ENCODE results near the gene MCU. TPM values are rescaled to one million over a fixed set of nuclear protein-coding genes. Genes with fewer than 3 reads are reported as not detected.
A peak's percentile ranks its signal among the peaks of the same experiment; 100 is the strongest.

The MCU gene
- total RNA-seq, 2 experiments from 2014 or later, result 8.7 to 13.6 TPM

- peaks cover 3% of the 10 kb centered on the region for H3K36me3 Mint-ChIP-seq
- H3K27me3 Mint-ChIP-seq, result no peaks in the 10 kb centered on the region
- no peak for ATAC-seq
- peaks cover 6% of the 10 kb centered on the region for H3K4me1 Mint-ChIP-seq
- no peak overlapping the region for H3K27ac Mint-ChIP-seq
- DNase-seq, result no peak
- no peak overlapping the region for H3K4me3 Mint-ChIP-seq
- CTCF ChIA-PET, result interaction anchor here (1.7 kb wide), 1 partner anchor 11 kb away, joined by 3 read pairs; no protein-coding TSS in a partner anchor
- H3K9me3 Mint-ChIP-seq (ENCODE audit: low read depth), result no peaks in the 10 kb centered on the region
These were observed 124.6 kb downstream of the MCU start for GRCh38 chr10:72816565-72816964.

- peaks cover 4% of the 10 kb centered on the region for H3K36me3 Mint-ChIP-seq
- ATAC-seq (no peak), DNase-seq (no peak)
- CTCF ChIA-PET, result interaction anchor here (0.7 kb wide), 1 partner anchor 701 kb away, joined by 3 read pairs; no protein-coding TSS in a partner anchor
- peaks cover 6% of the 10 kb centered on the region for H3K4me1 Mint-ChIP-seq
- H3K27ac Mint-ChIP-seq, result no peak overlapping the region
- no peak overlapping the region for H3K4me3 Mint-ChIP-seq
- H3K9me3 Mint-ChIP-seq (ENCODE audit: low read depth), result no peaks in the 10 kb centered on the region
- H3K27me3 Mint-ChIP-seq, result no peaks in the 10 kb centered on the region
These were observed 126.1 kb downstream of the MCU start for GRCh38 chr10:72818076-72818475.

- no peak for ATAC-seq
- Mint-ChIP-seq H3K27ac (no peak overlapping the region), H3K27me3 (no peaks in the 10 kb centered on the region), H3K9me3 (ENCODE audit: low read depth) (no peaks in the 10 kb centered on the region), H3K4me3 (no peak overlapping the region), H3K4me1 (peaks cover 6% of the 10 kb centered on the region), H3K36me3 (peaks cover 4% of the 10 kb centered on the region)
- CTCF ChIA-PET, result interaction anchor here (0.6 to 0.7 kb wide), 2 partner anchors 12 to 617 kb away, joined by 3 read pairs; no protein-coding TSS in a partner anchor
- DNase-seq, result no peak
These were observed 127.1 kb downstream of the MCU start for GRCh38 chr10:72819053-72819452.

GRCh38 chr10:72821606-72822005 is 129.7 kb downstream of the MCU start:
- H3K27me3 Mint-ChIP-seq, result no peaks in the 10 kb centered on the region
- no peaks in the 10 kb centered on the region for H3K9me3 Mint-ChIP-seq (ENCODE audit: low read depth)
- CTCF ChIA-PET, result no interaction called here
- DNase-seq, result no peak
- no peak for ATAC-seq
- no peak overlapping the region for H3K4me3 Mint-ChIP-seq
- H3K27ac Mint-ChIP-seq, result no peak overlapping the region
- H3K4me1 Mint-ChIP-seq, result peaks cover 6% of the 10 kb centered on the region
- H3K36me3 Mint-ChIP-seq, result peaks cover 4% of the 10 kb centered on the region

GRCh38 chr10:72822342-72822986 is 130.5 kb downstream of the MCU start:
- Mint-ChIP-seq H3K27me3 (no peaks in the 10 kb centered on the region), H3K4me3 (no peak overlapping the region), H3K4me1 (peaks cover 6% of the 10 kb centered on the region), H3K9me3 (ENCODE audit: low read depth) (no peaks in the 10 kb centered on the region), H3K27ac (no peak overlapping the region), H3K36me3 (peaks cover 4% of the 10 kb centered on the region)
- DNase-seq (no peak), ATAC-seq (no peak)
- CTCF ChIA-PET, result interaction anchor here (1.0 kb wide), 1 partner anchor 12 kb away, joined by 3 read pairs; no protein-coding TSS in a partner anchor

DNA sequence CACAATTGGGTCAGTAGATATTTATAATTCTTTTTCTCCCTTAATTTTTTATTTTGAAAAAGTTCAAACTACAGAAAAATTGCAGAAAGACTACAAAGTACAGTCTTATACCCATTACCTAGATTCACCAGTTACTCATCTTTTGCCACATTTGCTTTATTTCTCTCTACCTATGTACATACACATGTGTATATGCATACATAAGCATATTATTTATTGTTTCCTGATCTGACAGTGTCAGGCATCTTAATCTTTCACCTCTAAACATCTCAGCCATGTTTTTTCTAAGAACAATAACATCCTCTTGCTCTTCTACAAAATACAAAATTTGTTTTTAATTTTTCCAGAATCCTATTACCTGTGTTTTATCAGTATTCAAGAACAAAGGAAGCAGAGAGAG is 133.2 kb downstream of the MCU start:
- H3K4me3 Mint-ChIP-seq, result no peak overlapping the region
- no peak for ATAC-seq
- CTCF ChIA-PET, result no interaction called here
- no peaks in the 10 kb centered on the region for H3K27me3 Mint-ChIP-seq
- H3K27ac Mint-ChIP-seq, result no peak overlapping the region
- H3K36me3 Mint-ChIP-seq, result peaks cover 2% of the 10 kb centered on the region
- no peaks in the 10 kb centered on the region for H3K9me3 Mint-ChIP-seq (ENCODE audit: low read depth)
- DNase-seq, result no peak
- H3K4me1 Mint-ChIP-seq, result no peaks in the 10 kb centered on the region

- ATAC-seq, result no peak
- Mint-ChIP-seq H3K4me3 (no peak overlapping the region), H3K4me1 (no peaks in the 10 kb centered on the region), H3K36me3 (peaks cover 2% of the 10 kb centered on the region), H3K9me3 (ENCODE audit: low read depth) (no peaks in the 10 kb centered on the region), H3K27ac (no peak overlapping the region), H3K27me3 (no peaks in the 10 kb centered on the region)
- CTCF ChIA-PET, result no interaction called here
- DNase-seq, result no peak
These were observed 134.4 kb downstream of the MCU start for GRCh38 chr10:72826346-72826745.

- ATAC-seq (no peak), DNase-seq (no peak)
- Mint-ChIP-seq H3K4me1 (no peaks in the 10 kb centered on the region), H3K27ac (no peak overlapping the region), H3K36me3 (no peaks in the 10 kb centered on the region), H3K9me3 (ENCODE audit: low read depth) (no peaks in the 10 kb centered on the region), H3K27me3 (no peaks in the 10 kb centered on the region), H3K4me3 (no peak overlapping the region)
- CTCF ChIA-PET, result no interaction called here
These were observed 136.4 kb downstream of the MCU start for GRCh38 chr10:72828294-72828693.

DNA sequence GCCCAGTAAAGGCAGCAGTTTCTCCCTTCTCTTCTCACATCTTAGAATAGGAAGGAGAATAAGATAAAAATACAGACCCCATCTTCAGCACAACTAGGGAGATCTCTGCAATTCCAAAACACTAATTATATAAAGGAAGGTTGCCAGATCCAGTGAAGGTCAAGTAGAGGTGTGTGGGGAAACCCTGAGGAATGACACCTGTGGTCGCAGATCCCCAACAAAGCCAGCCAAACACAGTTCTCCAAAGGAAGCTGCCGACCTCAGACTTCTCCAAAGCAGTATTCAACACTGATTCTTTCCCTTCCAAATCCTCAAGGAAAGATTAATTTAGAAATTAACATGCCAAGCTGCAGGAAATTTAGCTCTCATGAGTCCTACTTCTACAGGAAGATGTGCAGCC is 138.7 kb downstream of the MCU start:
- Mint-ChIP-seq H3K27me3 (no peaks in the 10 kb centered on the region), H3K27ac (no peak overlapping the region), H3K36me3 (no peaks in the 10 kb centered on the region), H3K4me3 (no peak overlapping the region), H3K9me3 (ENCODE audit: low read depth) (no peaks in the 10 kb centered on the region), H3K4me1 (no peaks in the 10 kb centered on the region)
- ATAC-seq, result no peak
- CTCF ChIA-PET, result no interaction called here
- DNase-seq, result no peak

GRCh38 chr10:72831696-72832409 is 139.9 kb downstream of the MCU start:
- no peaks in the 10 kb centered on the region for H3K4me1 Mint-ChIP-seq
- DNase-seq (no peak), ATAC-seq (no peak)
- H3K4me3 Mint-ChIP-seq, result no peak overlapping the region
- no peaks in the 10 kb centered on the region for H3K36me3 Mint-ChIP-seq
- H3K27me3 Mint-ChIP-seq, result no peaks in the 10 kb centered on the region
- H3K9me3 Mint-ChIP-seq (ENCODE audit: low read depth), result no peaks in the 10 kb centered on the region
- CTCF ChIA-PET, result interaction anchor here (5.1 kb wide), 1 partner anchor 467 kb away, joined by 44 read pairs; no protein-coding TSS in a partner anchor
- H3K27ac Mint-ChIP-seq, result no peak overlapping the region

DNA sequence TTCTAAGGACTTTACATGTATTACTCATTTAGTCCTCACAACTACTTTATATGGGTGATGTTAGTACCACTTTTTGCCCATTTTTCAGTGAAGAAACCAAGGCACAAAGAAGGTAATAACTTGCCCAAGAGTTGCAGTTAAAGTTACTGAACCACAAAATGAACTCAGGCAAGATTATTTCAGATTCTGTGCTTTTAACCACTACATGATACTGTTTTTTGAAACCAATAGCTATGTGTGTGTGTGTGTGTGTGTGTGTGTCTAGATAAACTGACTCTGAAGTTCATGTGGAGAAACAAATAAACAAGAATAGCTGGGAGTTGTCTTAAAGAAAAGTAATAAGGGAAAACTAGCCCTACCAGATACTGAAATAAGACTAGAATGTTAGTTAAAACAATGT is 140.8 kb downstream of the MCU start:
- no peaks in the 10 kb centered on the region for H3K9me3 Mint-ChIP-seq (ENCODE audit: low read depth)
- peaks cover 3% of the 10 kb centered on the region for H3K4me1 Mint-ChIP-seq
- H3K36me3 Mint-ChIP-seq, result no peaks in the 10 kb centered on the region
- no peak overlapping the region for H3K27ac Mint-ChIP-seq
- H3K27me3 Mint-ChIP-seq, result no peaks in the 10 kb centered on the region
- H3K4me3 Mint-ChIP-seq, result no peak overlapping the region
- ATAC-seq (no peak), DNase-seq (no peak)
- CTCF ChIA-PET, result interaction anchor here (1.8 to 5.1 kb wide), 2 partner anchors 468 to 474 kb away, joined by 6 to 44 read pairs; no protein-coding TSS in a partner anchor

DNA sequence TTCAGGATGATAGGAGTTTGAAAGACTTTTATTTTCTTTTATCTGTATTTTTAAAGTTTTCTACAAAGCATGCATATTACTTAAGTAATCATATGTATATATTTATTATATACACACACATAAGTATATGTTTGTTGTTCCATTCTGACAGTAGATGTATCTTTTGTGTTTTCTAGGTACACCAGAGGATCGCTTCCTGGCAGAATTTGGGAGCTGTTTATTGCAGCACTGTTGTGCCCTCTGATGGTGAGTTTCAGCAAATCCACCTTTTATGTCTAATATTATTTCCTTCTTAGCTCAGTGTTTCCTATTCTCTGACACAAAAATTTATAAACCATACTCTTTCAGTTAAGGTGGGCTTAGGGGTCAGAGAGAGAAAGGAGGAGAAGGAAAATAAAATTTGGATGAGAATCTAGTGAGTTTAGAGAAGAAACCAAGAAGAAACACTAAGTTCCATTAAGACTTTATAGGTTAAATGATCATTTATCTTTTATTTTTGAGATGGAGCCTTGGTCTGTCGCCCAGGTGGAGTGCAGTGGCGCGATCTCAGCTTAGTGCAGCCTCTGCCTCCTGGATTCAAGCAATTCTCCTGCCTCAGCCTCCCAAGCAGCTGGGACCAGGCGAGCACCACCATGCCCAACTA is 142.4 kb downstream of the MCU start:
- Mint-ChIP-seq H3K9me3 (ENCODE audit: low read depth) (no peaks in the 10 kb centered on the region), H3K27ac (no peak overlapping the region), H3K4me1 (peaks cover 3% of the 10 kb centered on the region), H3K4me3 (no peak overlapping the region), H3K36me3 (no peaks in the 10 kb centered on the region), H3K27me3 (no peaks in the 10 kb centered on the region)
- CTCF ChIA-PET, result interaction anchor here (0.6 to 5.1 kb wide), 13 partner anchors 11 to 938 kb away, joined by 3 to 44 read pairs (median 3); partner anchors contain the start of gene DNAJB12
- DNase-seq (peak; percentile 52), ATAC-seq (peak; percentile 58)

DNA sequence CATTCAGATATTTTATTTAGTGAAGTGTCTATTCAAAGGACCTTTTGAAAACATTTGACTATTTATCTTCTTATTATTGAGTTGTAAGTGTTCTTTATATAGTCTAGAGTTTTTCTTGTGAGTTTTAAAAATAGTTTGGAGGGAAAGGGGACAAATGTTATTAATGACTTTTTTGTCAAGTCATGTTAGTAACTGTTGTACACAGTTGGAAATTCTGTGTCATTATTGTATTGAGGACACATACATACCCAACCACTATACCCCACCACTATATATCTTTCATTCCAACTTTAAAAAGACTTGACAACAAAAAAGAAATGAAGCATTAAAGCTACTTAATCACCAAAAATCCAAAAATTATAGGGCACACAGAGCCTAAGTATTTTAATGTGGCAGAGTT is 148.4 kb downstream of the MCU start:
- Mint-ChIP-seq H3K9me3 (ENCODE audit: low read depth) (no peaks in the 10 kb centered on the region), H3K4me1 (peaks cover 3% of the 10 kb centered on the region), H3K27ac (no peak overlapping the region), H3K4me3 (no peak overlapping the region), H3K36me3 (no peaks in the 10 kb centered on the region), H3K27me3 (no peaks in the 10 kb centered on the region)
- CTCF ChIA-PET, result no interaction called here
- DNase-seq (no peak), ATAC-seq (no peak)

Measured in activated CD8-positive, alpha-beta memory T cell treated with anti-CD3 and anti-CD28 coated beads, Interleukin-2, amount 10 ng/mL, durations not matched to agents 7 days and 5 days (primary cell).